ENCODE measurements around the gene RNU1-4. TPM values are rescaled to one million over a fixed set of nuclear protein-coding genes. Genes with fewer than 3 reads are reported as not detected.

Gene RNU1-4
- total and polyA plus RNA-seq, 2 experiments from 2014 or later: not detected

DNA sequence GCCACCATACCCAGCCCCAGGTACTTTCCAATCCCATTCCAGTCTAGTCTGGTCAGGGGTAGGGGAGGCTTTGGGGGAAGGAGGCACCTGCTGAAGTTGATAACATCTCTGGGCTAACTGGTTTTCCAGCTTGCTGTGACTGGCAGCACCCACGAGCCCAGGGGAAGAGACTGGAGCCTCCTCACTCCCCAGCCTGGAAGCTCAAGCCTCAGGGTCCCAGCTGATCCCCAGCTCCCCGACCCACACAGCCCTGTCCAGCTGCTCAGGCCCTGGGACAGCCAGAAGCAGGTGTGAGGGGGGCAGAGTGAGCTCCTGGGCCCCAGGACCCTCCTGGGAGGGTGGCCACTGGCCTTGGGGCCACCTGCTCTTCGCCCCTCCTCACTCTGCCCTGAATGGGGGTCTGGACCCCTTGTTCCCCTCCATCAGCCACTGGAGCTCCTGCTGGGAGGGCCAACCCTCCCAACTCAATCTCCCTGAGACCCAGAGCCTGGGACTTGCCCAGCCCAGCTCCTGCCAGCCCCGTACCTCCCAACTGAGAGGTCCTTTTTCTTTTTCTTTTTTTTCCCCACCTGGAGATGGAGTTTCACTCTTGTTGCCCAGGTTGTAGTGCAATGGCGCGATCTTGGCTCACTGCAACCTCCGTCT is 23.5 kb upstream of the RNU1-4 start:
- DNase-seq (ENCODE audit: low spot score) (no peak), ATAC-seq (no peak)
- TF ChIP-seq CREB1 (CRISPR knock-in tag; IDR thresholded peaks at IDR 0.05; ENCODE audit: low read depth) (no peak), ZNF331 (CRISPR knock-in tag; IDR thresholded peaks at IDR 0.05; ENCODE audit: low read depth) (no peak), ZNF114 (CRISPR knock-in tag; IDR thresholded peaks at IDR 0.05) (no peak), EZH2phosphoT487 (IDR thresholded peaks at IDR 0.05; ENCODE audit: unreplicated experiment) (no peak)
- TF ChIP-seq, protein P1, sequence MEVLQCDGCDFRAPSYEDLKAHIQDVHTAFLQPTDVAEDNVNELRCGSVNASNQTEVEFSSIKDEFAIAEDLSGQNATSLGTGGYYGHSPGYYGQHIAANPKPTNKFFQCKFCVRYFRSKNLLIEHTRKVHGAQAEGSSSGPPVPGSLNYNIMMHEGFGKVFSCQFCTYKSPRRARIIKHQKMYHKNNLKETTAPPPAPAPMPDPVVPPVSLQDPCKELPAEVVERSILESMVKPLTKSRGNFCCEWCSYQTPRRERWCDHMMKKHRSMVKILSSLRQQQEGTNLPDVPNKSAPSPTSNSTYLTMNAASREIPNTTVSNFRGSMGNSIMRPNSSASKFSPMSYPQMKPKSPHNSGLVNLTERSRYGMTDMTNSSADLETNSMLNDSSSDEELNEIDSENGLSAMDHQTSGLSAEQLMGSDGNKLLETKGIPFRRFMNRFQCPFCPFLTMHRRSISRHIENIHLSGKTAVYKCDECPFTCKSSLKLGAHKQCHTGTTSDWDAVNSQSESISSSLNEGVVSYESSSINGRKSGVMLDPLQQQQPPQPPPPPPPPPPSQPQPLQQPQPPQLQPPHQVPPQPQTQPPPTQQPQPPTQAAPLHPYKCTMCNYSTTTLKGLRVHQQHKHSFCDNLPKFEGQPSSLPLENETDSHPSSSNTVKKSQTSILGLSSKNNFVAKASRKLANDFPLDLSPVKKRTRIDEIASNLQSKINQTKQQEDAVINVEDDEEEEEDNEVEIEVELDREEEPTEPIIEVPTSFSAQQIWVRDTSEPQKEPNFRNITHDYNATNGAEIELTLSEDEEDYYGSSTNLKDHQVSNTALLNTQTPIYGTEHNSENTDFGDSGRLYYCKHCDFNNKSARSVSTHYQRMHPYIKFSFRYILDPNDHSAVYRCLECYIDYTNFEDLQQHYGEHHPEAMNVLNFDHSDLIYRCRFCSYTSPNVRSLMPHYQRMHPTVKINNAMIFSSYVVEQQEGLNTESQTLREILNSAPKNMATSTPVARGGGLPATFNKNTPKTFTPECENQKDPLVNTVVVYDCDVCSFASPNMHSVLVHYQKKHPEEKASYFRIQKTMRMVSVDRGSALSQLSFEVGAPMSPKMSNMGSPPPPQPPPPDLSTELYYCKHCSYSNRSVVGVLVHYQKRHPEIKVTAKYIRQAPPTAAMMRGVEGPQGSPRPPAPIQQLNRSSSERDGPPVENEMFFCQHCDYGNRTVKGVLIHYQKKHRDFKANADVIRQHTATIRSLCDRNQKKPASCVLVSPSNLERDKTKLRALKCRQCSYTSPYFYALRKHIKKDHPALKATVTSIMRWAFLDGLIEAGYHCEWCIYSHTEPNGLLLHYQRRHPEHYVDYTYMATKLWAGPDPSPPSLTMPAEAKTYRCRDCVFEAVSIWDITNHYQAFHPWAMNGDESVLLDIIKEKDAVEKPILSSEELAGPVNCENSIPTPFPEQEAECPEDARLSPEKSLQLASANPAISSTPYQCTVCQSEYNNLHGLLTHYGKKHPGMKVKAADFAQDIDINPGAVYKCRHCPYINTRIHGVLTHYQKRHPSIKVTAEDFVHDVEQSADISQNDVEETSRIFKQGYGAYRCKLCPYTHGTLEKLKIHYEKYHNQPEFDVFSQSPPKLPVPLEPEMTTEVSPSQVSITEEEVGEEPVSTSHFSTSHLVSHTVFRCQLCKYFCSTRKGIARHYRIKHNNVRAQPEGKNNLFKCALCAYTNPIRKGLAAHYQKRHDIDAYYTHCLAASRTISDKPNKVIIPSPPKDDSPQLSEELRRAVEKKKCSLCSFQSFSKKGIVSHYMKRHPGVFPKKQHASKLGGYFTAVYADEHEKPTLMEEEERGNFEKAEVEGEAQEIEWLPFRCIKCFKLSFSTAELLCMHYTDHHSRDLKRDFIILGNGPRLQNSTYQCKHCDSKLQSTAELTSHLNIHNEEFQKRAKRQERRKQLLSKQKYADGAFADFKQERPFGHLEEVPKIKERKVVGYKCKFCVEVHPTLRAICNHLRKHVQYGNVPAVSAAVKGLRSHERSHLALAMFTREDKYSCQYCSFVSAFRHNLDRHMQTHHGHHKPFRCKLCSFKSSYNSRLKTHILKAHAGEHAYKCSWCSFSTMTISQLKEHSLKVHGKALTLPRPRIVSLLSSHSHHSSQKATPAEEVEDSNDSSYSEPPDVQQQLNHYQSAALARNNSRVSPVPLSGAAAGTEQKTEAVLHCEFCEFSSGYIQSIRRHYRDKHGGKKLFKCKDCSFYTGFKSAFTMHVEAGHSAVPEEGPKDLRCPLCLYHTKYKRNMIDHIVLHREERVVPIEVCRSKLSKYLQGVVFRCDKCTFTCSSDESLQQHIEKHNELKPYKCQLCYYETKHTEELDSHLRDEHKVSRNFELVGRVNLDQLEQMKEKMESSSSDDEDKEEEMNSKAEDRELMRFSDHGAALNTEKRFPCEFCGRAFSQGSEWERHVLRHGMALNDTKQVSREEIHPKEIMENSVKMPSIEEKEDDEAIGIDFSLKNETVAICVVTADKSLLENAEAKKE (CRISPR knock-in tag; IDR thresholded peaks at IDR 0.05): no peak
- Mint-ChIP-seq H3K4me3 (no peak overlapping the region; the same call in 2 of the 3 replicates), H3K9me3 (no peaks in the 10 kb centered on the region; the same call in 2 of the 3 replicates), H3K36me3 (ENCODE audit: low read depth) (no peaks in the 10 kb centered on the region), H3K27ac (0 out of 2 replicates have a peak overlapping the region, but pooled peaks have one; percentile 26), H3K4me1 (peaks cover 20% of the 10 kb centered on the region), H3K27me3 (ENCODE audit: insufficient read depth, low read depth, poor library complexity) (peaks cover 31% of the 10 kb centered on the region)
- H3F3A ChIP-seq (replicated peaks; ENCODE audit: low read depth): 0 out of 2 replicates have a peak, but pooled peaks cover 5% of the 10 kb centered on the region
- H3K4me1 ChIP-seq (ENCODE audit: insufficient read depth): no peaks in the 10 kb centered on the region
- no peak overlapping the region for H3K4me2 ChIP-seq
- no peak overlapping the region for H3K27ac ChIP-seq (ENCODE audit: low read depth)
- no peaks in the 10 kb centered on the region for H3K79me2 ChIP-seq (replicated peaks; ENCODE audit: insufficient read depth)
- H2AFZ ChIP-seq: peak overlapping the region; percentile 78; the same call in 1 of the 2 replicates
- H3K4me3 ChIP-seq: no peak overlapping the region
- no peaks in the 10 kb centered on the region for H4K20me1 ChIP-seq (replicated peaks; ENCODE audit: insufficient read depth)
- H3K9me2 ChIP-seq (ENCODE audit: insufficient read depth): peaks cover 5% of the 10 kb centered on the region; the same call in 1 of the 2 replicates
- no peaks in the 10 kb centered on the region for H3K36me3 ChIP-seq (ENCODE audit: insufficient read depth)
- H3K27me3 ChIP-seq (ENCODE audit: insufficient read depth): no peaks in the 10 kb centered on the region
